IMR-90 (cell line): ENCODE measurements around the gene CDK5. TPM values are rescaled to one million over a fixed set of nuclear protein-coding genes. Genes with fewer than 3 reads are reported as not detected.

Experiments used
- ATAC-seq: fragments of 200-7000 bp; cut with Tn5 transposase; 2 replicates; pipeline ENCODE4 v1.9.1; 2020; ENCODE audit warnings: low read depth, mild to moderate bottlenecking, moderate library complexity
- BruUV-seq: library from RNA; stranded (reverse); fragments of 400-500 nt; replicated peaks from 2 replicates; lab custom pipeline; 2021; lab: Mats Ljungman, UMichigan
- CTCF ChIA-PET: fragments of 300-600 bp; formaldehyde crosslinking; extraction: SDS; loops from one replicate; lab custom pipeline; 2021; ENCODE audit warnings: antibody characterized with exemption; lab: Yijun Ruan, JAX
- POLR2A ChIA-PET: fragments of 300-600 bp; sonication (Branson Sonifier 250); formaldehyde crosslinking; loops from one replicate; lab custom pipeline; 2022; ENCODE audit warnings: antibody characterized with exemption; ENCODE audit not compliant: unreplicated experiment; lab: Charles Lee
- DNase-seq: peaks from one replicate; pipeline ENCODE4 v3.0.0; 2013
- H2AFZ ChIP-seq: replicated peaks from 2 replicates; pipeline ENCODE3; 2013; ENCODE audit warnings: low read length, mild to moderate bottlenecking; ENCODE audit not compliant: poor library complexity
- H2AK5ac ChIP-seq: 2 replicates; pipeline ENCODE4 v1.6.1; 2013; ENCODE audit warnings: low read depth, low read length, inconsistent platforms
- H2AK9ac ChIP-seq: replicated peaks from 2 replicates; pipeline ENCODE3; 2013; ENCODE audit warnings: mild to moderate bottlenecking, low read depth, low read length, moderate library complexity; ENCODE audit not compliant: poor library complexity
- H2BK120ac ChIP-seq: 2 replicates; pipeline ENCODE4 v1.6.1; 2013; ENCODE audit warnings: low read depth, low read length, inconsistent platforms
- H2BK15ac ChIP-seq: 3 replicates; pipeline ENCODE4 v1.6.1; 2013; ENCODE audit warnings: low read depth, low read length, inconsistent platforms
- H2BK20ac ChIP-seq: 2 replicates; pipeline ENCODE4 v1.6.1; 2013; ENCODE audit warnings: low read depth, mild to moderate bottlenecking, inconsistent platforms, low read length, moderate library complexity
- H2BK5ac ChIP-seq: 2 replicates; pipeline ENCODE4 v1.6.1; 2013; ENCODE audit warnings: mild to moderate bottlenecking, low read depth, low read length, inconsistent platforms; ENCODE audit not compliant: poor library complexity, severe bottlenecking
- H3K14ac ChIP-seq: replicated peaks from 2 replicates; pipeline ENCODE4 v1.6.1; 2013; ENCODE audit warnings: low read depth, low read length, inconsistent platforms
- H3K18ac ChIP-seq: 2 replicates; pipeline ENCODE4 v1.6.1; 2013; ENCODE audit warnings: low read depth, low read length, control low read depth
- H3K23ac ChIP-seq: 2 replicates; pipeline ENCODE4 v1.6.1; 2013; ENCODE audit warnings: low read depth, low read length, inconsistent platforms
- H3K27ac ChIP-seq: 2 replicates; pipeline ENCODE4 v1.5.1; 2013; ENCODE audit warnings: mild to moderate bottlenecking, control low read depth, low read length; ENCODE audit not compliant: insufficient read depth
- H3K27me3 ChIP-seq: 2 replicates; pipeline ENCODE4 v1.6.1; 2013; ENCODE audit warnings: low read length; ENCODE audit not compliant: control insufficient read depth, insufficient read depth
- H3K36me3 ChIP-seq: 2 replicates; pipeline ENCODE4 v1.6.1; 2013; ENCODE audit warnings: low read length, mixed read lengths; ENCODE audit not compliant: control insufficient read depth, insufficient read depth
- H3K4ac ChIP-seq: 2 replicates; pipeline ENCODE4 v1.6.1; 2013; ENCODE audit warnings: low read depth, low read length, inconsistent platforms
- H3K4me1 ChIP-seq: 2 replicates; pipeline ENCODE4 v1.6.1; 2013; ENCODE audit warnings: low read length, mixed read lengths; ENCODE audit not compliant: control insufficient read depth, insufficient read depth
- H3K4me2 ChIP-seq: 2 replicates; pipeline ENCODE4 v1.6.1; 2013; ENCODE audit warnings: low read depth, mild to moderate bottlenecking, control low read depth, low read length, moderate library complexity
- H3K4me3 ChIP-seq: 2 replicates; pipeline ENCODE4 v1.5.1; 2013; ENCODE audit warnings: low read depth, mild to moderate bottlenecking, control low read depth, low read length, moderate library complexity; ENCODE audit not compliant: insufficient read depth
- H3K56ac ChIP-seq: 2 replicates; pipeline ENCODE4 v1.6.1; 2013; ENCODE audit warnings: low read length, inconsistent platforms; ENCODE audit not compliant: insufficient read depth; ENCODE audit errors: extremely low read depth
- H3K79me1 ChIP-seq, 2 experiments: 2 replicates each; pipeline ENCODE4 v1.6.1; 2013; ENCODE audit warnings: low read length in 2 of 2, inconsistent platforms in 1 of 2, low read depth in 1 of 2
- H3K9ac ChIP-seq: 2 replicates; pipeline ENCODE4 v1.6.1; 2013; ENCODE audit warnings: low read depth, low read length, control low read depth
- H3K9me1 ChIP-seq: 2 replicates; pipeline ENCODE4 v1.6.1; 2013; ENCODE audit warnings: low read length, inconsistent platforms; ENCODE audit not compliant: insufficient read depth
- H3K9me3 ChIP-seq: 2 replicates; pipeline ENCODE4 v1.6.1; 2013; ENCODE audit warnings: low read length; ENCODE audit not compliant: control insufficient read depth, insufficient read depth
- H4K20me1 ChIP-seq: 2 replicates; pipeline ENCODE4 v1.6.1; 2013; ENCODE audit warnings: low read length, inconsistent platforms; ENCODE audit not compliant: insufficient read depth
- H4K5ac ChIP-seq: 2 replicates; pipeline ENCODE4 v1.6.1; 2013; ENCODE audit warnings: mild to moderate bottlenecking, low read depth, low read length, control low read depth
- H4K8ac ChIP-seq, 2 experiments: 2 replicates each; pipeline ENCODE4 v1.6.1; 2013; ENCODE audit warnings: low read depth in 2 of 2, low read length in 2 of 2, control low read depth in 1 of 2, inconsistent platforms in 1 of 2
- H4K91ac ChIP-seq: 2 replicates; pipeline ENCODE4 v1.6.1; 2013; ENCODE audit warnings: low read depth, low read length, inconsistent platforms; ENCODE audit not compliant: insufficient read depth
- BHLHE40 ChIP-seq: fragments of 150-350 bp; IDR thresholded peaks from 2 replicates; pipeline ENCODE4 v1.6.1; 2016; ENCODE audit warnings: mild to moderate bottlenecking, low read depth, low read length
- CEBPB ChIP-seq: IDR thresholded peaks from 2 replicates; pipeline ENCODE4 v1.6.1; 2012; ENCODE audit warnings: low read depth, low read length, improper control_type of control experiment
- CHD1 ChIP-seq: IDR thresholded peaks from 2 replicates; pipeline ENCODE4 v1.6.1; 2012; ENCODE audit warnings: low read depth, low read length, improper control_type of control experiment
- FOS ChIP-seq: fragments of 150-350 bp; IDR thresholded peaks from 2 replicates; pipeline ENCODE4 v1.6.1; 2016; ENCODE audit warnings: low read depth, low read length
- MAFK ChIP-seq: IDR thresholded peaks from 2 replicates; pipeline ENCODE4 v1.6.1; 2012; ENCODE audit warnings: low read depth, low read length, improper control_type of control experiment
- MAZ ChIP-seq: IDR thresholded peaks from 2 replicates; pipeline ENCODE4 v1.6.1; 2012; ENCODE audit warnings: low read depth, mild to moderate bottlenecking, low read length, improper control_type of control experiment, moderate library complexity, borderline replicate concordance
- MXI1 ChIP-seq: IDR thresholded peaks from 2 replicates; pipeline ENCODE4 v1.6.1; 2012; ENCODE audit warnings: low read depth, mild to moderate bottlenecking, low read length, moderate library complexity, borderline replicate concordance
- NFE2L2 ChIP-seq: fragments of 150-350 bp; IDR thresholded peaks from 2 replicates; pipeline ENCODE4 v1.6.1; 2016; ENCODE audit warnings: low read depth, mild to moderate bottlenecking, low read length
- POLR2A ChIP-seq: IDR thresholded peaks from 2 replicates; pipeline ENCODE4 v1.6.1; 2012; ENCODE audit warnings: mild to moderate bottlenecking, low read depth, low read length
- RAD21 ChIP-seq: IDR thresholded peaks from 2 replicates; pipeline ENCODE4 v1.6.1; 2012; ENCODE audit warnings: low read length, improper control_type of control experiment
- RCOR1 ChIP-seq: IDR thresholded peaks from 2 replicates; pipeline ENCODE4 v1.6.1; 2012; ENCODE audit warnings: mild to moderate bottlenecking, low read length, improper control_type of control experiment; ENCODE audit not compliant: insufficient replicate concordance
- RFX5 ChIP-seq: IDR thresholded peaks from 2 replicates; pipeline ENCODE4 v1.8.0; 2012; ENCODE audit warnings: low read depth, mild to moderate bottlenecking, low read length, moderate library complexity
- SMC3 ChIP-seq: fragments of 150-350 bp; IDR thresholded peaks from 2 replicates; pipeline ENCODE4 v1.6.1; 2016; ENCODE audit warnings: low read depth, mild to moderate bottlenecking, antibody characterized with exemption, low read length, moderate library complexity
- WGBS, 2 experiments: methylation state at CpG; one replicate each; pipeline versions ENCODE4 v1.1.5 to v1.1.7; 2013; ENCODE audit warnings: missing lambda C conversion rate in 2 of 2; ENCODE audit not compliant: insufficient read length in 1 of 2; ENCODE audit errors: extremely low coverage in 2 of 2; 5-methylcytosine and 5-hydroxymethylcytosine counted together
- dilution Hi-C: fragments of 300-500 bp; cut with HindIII; formaldehyde crosslinking; loops from one replicate; pipeline ENCODE4 v1.14.3; 2018; ENCODE audit warnings: low sequenced_read_pairs; ENCODE audit not compliant: unreplicated experiment
- in situ Hi-C: fragments of 300-500 bp; cut with MboI; formaldehyde crosslinking; loops from 3 replicates; pipeline ENCODE4 v1.14.3; 2019; ENCODE audit warnings: low sequenced_read_pairs, inconsistent platforms, mixed read lengths
- intact Hi-C: fragments of 100-400 bp; cut with micrococcal nuclease; formaldehyde crosslinking; loops from 2 replicates; pipeline ENCODE4 v1.10.0; 2022
- polyA plus RNA-seq, 3 experiments: library from polyadenylated mRNA; depleted of rRNA; stranded (reverse); fragments of >200 nt; gene quantifications; 2 replicates each; pipeline ENCODE4 v1.2.3, GENCODE V29; 2012; ENCODE audit warnings: low replicate concordance in 1 of 3
- total RNA-seq: library from RNA; depleted of rRNA; stranded (reverse); fragments of >200 nt; gene quantifications from 2 replicates; pipeline ENCODE4 v1.2.3, GENCODE V29; 2012
- TF ChIP-seq, protein P1 (sequence below): fragments of 150-350 bp; IDR thresholded peaks from 2 replicates; pipeline ENCODE4 v1.6.1; 2016; ENCODE audit warnings: low read depth, mild to moderate bottlenecking, low read length, moderate library complexity, borderline replicate concordance
- TF ChIP-seq, protein P2 (sequence below): conservative IDR thresholded peaks from 2 replicates; pipeline ENCODE4 v1.5.1; 2012; ENCODE audit warnings: mild to moderate bottlenecking, low read depth, low read length, improper control_type of control experiment
- TF ChIP-seq, protein P3 (sequence below): fragments of 150-350 bp; IDR thresholded peaks from 2 replicates; pipeline ENCODE4 v1.6.1; 2017; ENCODE audit warnings: mild to moderate bottlenecking, antibody characterized with exemption, low read length, low read depth

CDK5 gene
- total and polyA plus RNA-seq, 2 of the 4 experiments (the other 2 are of a cell fraction) = 22.4 to 34.8 TPM

DNA sequence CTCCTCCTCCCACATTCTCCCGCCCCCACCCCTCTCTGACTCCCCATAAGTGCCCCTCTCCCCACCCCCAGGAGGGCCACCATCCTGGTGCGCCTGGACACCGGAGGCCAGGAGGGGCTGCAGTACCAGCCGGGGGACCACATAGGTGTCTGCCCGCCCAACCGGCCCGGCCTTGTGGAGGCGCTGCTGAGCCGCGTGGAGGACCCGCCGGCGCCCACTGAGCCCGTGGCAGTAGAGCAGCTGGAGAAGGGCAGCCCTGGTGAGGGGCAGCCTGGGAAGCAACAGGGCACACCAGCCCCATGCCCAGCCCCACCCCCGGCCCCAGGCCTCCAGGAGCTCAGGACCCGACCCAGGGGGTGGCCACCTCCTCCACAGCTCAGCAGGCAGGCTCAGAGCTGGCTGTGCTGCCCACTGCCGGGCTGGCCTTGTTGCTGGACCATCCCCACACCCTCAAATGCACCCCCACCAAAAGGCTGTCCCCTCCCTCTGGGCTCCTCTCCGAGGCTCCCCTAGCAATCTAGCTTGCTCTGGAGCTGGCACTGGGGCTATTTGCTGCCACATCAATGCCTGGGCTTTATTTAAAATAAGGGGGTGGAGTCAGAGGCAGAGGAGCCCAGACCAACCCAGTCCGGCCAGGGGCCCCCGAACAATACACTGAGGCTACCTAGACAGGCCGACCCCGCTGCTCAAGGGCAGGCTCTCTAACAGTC lies 48.2 kb downstream of the CDK5 start:
- Histone ChIP-seq H3K56ac (no peak overlapping the region), H3K4me2 (no peak overlapping the region), H3K79me1 (no peaks in the 10 kb centered on the region), H3K18ac (no peak overlapping the region), H4K8ac (no peak overlapping the region), H3K14ac (no peak overlapping the region), H2BK5ac (no peak overlapping the region), H3K4me3 (no peak overlapping the region), H2BK20ac (no peak overlapping the region), H3K27me3 (peaks cover 20% of the 10 kb centered on the region), H3K9me3 (no peaks in the 10 kb centered on the region), H3K27ac (no peak overlapping the region), H3K9me1 (no peaks in the 10 kb centered on the region), H3K4ac (no peak overlapping the region), H2AK9ac (no peak overlapping the region), H2BK120ac (no peak overlapping the region), H3K4me1 (peaks cover 9% of the 10 kb centered on the region; the same call in 1 of the 2 replicates), H4K91ac (no peak overlapping the region), H2BK15ac (no peak overlapping the region), H3K9ac (no peak overlapping the region), H3K36me3 (no peaks in the 10 kb centered on the region), H4K20me1 (no peaks in the 10 kb centered on the region), H4K5ac (no peak overlapping the region), H2AFZ (no peak overlapping the region), H2AK5ac (no peak overlapping the region), H3K23ac (no peak overlapping the region)
- BruUV-seq = no TSS peak
- 73% methylated on average over 11 of the region's 22 CpGs; no CpG with 5 or more reads in 1 of the 2 experiments for WGBS, 2 experiments
- intact Hi-C loops = loop anchor here (5.0 kb wide), 1 partner anchor 103 kb away; no protein-coding TSS in a partner anchor
- dilution Hi-C loops = no loop called here
- in situ Hi-C loops = no loop called here
- CTCF ChIA-PET = no interaction called here
- no peak for TF ChIP-seq MAZ
- no peak for TF ChIP-seq NFE2L2
- no peak for TF ChIP-seq POLR2A
- TF ChIP-seq CEBPB = no peak
- TF ChIP-seq, protein P1, sequence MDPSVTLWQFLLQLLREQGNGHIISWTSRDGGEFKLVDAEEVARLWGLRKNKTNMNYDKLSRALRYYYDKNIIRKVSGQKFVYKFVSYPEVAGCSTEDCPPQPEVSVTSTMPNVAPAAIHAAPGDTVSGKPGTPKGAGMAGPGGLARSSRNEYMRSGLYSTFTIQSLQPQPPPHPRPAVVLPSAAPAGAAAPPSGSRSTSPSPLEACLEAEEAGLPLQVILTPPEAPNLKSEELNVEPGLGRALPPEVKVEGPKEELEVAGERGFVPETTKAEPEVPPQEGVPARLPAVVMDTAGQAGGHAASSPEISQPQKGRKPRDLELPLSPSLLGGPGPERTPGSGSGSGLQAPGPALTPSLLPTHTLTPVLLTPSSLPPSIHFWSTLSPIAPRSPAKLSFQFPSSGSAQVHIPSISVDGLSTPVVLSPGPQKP = no peak
- TF ChIP-seq RFX5 = no peak
- no peak for TF ChIP-seq RCOR1
- TF ChIP-seq MAFK = no peak
- no peak for TF ChIP-seq BHLHE40
- no peak for TF ChIP-seq MXI1
- TF ChIP-seq, protein P2, sequence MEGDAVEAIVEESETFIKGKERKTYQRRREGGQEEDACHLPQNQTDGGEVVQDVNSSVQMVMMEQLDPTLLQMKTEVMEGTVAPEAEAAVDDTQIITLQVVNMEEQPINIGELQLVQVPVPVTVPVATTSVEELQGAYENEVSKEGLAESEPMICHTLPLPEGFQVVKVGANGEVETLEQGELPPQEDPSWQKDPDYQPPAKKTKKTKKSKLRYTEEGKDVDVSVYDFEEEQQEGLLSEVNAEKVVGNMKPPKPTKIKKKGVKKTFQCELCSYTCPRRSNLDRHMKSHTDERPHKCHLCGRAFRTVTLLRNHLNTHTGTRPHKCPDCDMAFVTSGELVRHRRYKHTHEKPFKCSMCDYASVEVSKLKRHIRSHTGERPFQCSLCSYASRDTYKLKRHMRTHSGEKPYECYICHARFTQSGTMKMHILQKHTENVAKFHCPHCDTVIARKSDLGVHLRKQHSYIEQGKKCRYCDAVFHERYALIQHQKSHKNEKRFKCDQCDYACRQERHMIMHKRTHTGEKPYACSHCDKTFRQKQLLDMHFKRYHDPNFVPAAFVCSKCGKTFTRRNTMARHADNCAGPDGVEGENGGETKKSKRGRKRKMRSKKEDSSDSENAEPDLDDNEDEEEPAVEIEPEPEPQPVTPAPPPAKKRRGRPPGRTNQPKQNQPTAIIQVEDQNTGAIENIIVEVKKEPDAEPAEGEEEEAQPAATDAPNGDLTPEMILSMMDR = no peak
- no peak for TF ChIP-seq FOS
- TF ChIP-seq SMC3 = no peak
- TF ChIP-seq RAD21 = no peak
- TF ChIP-seq, protein P3, sequence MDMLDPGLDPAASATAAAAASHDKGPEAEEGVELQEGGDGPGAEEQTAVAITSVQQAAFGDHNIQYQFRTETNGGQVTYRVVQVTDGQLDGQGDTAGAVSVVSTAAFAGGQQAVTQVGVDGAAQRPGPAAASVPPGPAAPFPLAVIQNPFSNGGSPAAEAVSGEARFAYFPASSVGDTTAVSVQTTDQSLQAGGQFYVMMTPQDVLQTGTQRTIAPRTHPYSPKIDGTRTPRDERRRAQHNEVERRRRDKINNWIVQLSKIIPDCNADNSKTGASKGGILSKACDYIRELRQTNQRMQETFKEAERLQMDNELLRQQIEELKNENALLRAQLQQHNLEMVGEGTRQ = no peak
- TF ChIP-seq CHD1 = no peak
- POLR2A ChIA-PET = no interaction called here
- DNase-seq (no peak), ATAC-seq (no peak)
